ENCODE measurements around the gene ARMC10.
"Not testable (repeated sequence)": the region's sequence is repeated elsewhere in the genome, so short reads cannot be mapped to it uniquely, and the experiment has no call there.

Gene ARMC10

GRCh38 chr7:103048833-103049232 is 26.1 kb upstream of the ARMC10 start:
- no peak overlapping the region for H3K27ac ChIP-seq
- POLR2A ChIA-PET (ENCODE audit: low non-redundant PET): no interaction called here
- TF ChIP-seq CTCF (conservative IDR thresholded peaks at IDR 0.05; ENCODE audit: low read depth): no peak
- DNase-seq (ENCODE audit: low spot score): no peak
- CTCF ChIA-PET: no interaction called here

- ChIA-PET POLR2A (ENCODE audit: low non-redundant PET) (no interaction called here), CTCF (interaction anchor here (0.6 kb wide), 1 partner anchor 236 kb away, joined by 3 read pairs; no protein-coding TSS in a partner anchor)
- H3K27ac ChIP-seq: no peak overlapping the region
- no peak for TF ChIP-seq CTCF (conservative IDR thresholded peaks at IDR 0.05; ENCODE audit: low read depth)
- no peak for DNase-seq (ENCODE audit: low spot score)
These were observed 23.4 kb upstream of the ARMC10 start for GRCh38 chr7:103051519-103051918.

GRCh38 chr7:103056006-103056405 is 18.9 kb upstream of the ARMC10 start:
- CTCF ChIA-PET; POLR2A ChIA-PET (ENCODE audit: low non-redundant PET); H3K27ac ChIP-seq; DNase-seq (ENCODE audit: low spot score): not testable (repeated sequence)

GRCh38 chr7:103058122-103058521 is 16.8 kb upstream of the ARMC10 start:
- no peak overlapping the region for H3K27ac ChIP-seq
- no peak for DNase-seq (ENCODE audit: low spot score)
- TF ChIP-seq CTCF (conservative IDR thresholded peaks at IDR 0.05; ENCODE audit: low read depth): no peak
- CTCF ChIA-PET: no interaction called here
- POLR2A ChIA-PET (ENCODE audit: low non-redundant PET): no interaction called here

GRCh38 chr7:103059471-103059870 is 15.5 kb upstream of the ARMC10 start:
- POLR2A ChIA-PET (ENCODE audit: low non-redundant PET): no interaction called here
- TF ChIP-seq CTCF (conservative IDR thresholded peaks at IDR 0.05; ENCODE audit: low read depth): no peak
- CTCF ChIA-PET: no interaction called here
- DNase-seq (ENCODE audit: low spot score): no peak
- H3K27ac ChIP-seq: no peak overlapping the region

GRCh38 chr7:103063895-103064294 is 11.0 kb upstream of the ARMC10 start:
- TF ChIP-seq CTCF (conservative IDR thresholded peaks at IDR 0.05; ENCODE audit: low read depth): no peak
- no peak overlapping the region for H3K27ac ChIP-seq
- ChIA-PET CTCF (no interaction called here), POLR2A (ENCODE audit: low non-redundant PET) (no interaction called here)
- DNase-seq (ENCODE audit: low spot score): no peak

GRCh38 chr7:103065667-103066066 is 9.3 kb upstream of the ARMC10 start:
- peak; percentile 42 for TF ChIP-seq CTCF (conservative IDR thresholded peaks at IDR 0.05; ENCODE audit: low read depth)
- CTCF ChIA-PET: no interaction called here
- no peak for DNase-seq (ENCODE audit: low spot score)
- POLR2A ChIA-PET (ENCODE audit: low non-redundant PET): no interaction called here
- H3K27ac ChIP-seq: no peak overlapping the region

Data from RWPE1 (cell line).